Astrocyte (in vitro differentiated cells and primary cell): ENCODE measurements around the gene CD300LF. TPM values are rescaled to one million over a fixed set of nuclear protein-coding genes. Genes with fewer than 3 reads are reported as not detected.
A peak's percentile ranks its signal among the peaks of the same experiment; 100 is the strongest.

Experiments used
- DNase-seq: peaks from one replicate; pipeline ENCODE4 v3.0.0-alpha.2; 2010; ENCODE audit warnings: low read depth
- FAIRE-seq: peaks from 2 replicates; lab custom pipeline; 2011; peaks lifted over from hg19 to GRCh38; lab: Jason Lieb, UNC
- H2AFZ ChIP-seq: 2 replicates; pipeline ENCODE4 v1.6.0; 2012; ENCODE audit warnings: low read depth, low read length, inconsistent platforms
- H3K27ac ChIP-seq: 2 replicates; pipeline ENCODE4 v1.5.1; 2011; ENCODE audit warnings: low read depth, low read length, inconsistent platforms
- H3K27me3 ChIP-seq: 2 replicates; pipeline ENCODE4 v1.6.0; 2011; ENCODE audit warnings: low read length, inconsistent platforms; ENCODE audit not compliant: insufficient read depth
- H3K36me3 ChIP-seq: 2 replicates; pipeline ENCODE4 v1.5.1; 2011; ENCODE audit warnings: low read length, inconsistent platforms; ENCODE audit not compliant: insufficient read depth
- H3K4me1 ChIP-seq: 2 replicates; pipeline ENCODE4 v1.5.1; 2011; ENCODE audit warnings: low read length, inconsistent platforms; ENCODE audit not compliant: insufficient read depth
- H3K4me2 ChIP-seq: 2 replicates; pipeline ENCODE4 v1.6.0; 2012; ENCODE audit warnings: low read length, inconsistent platforms
- H3K4me3 ChIP-seq: 2 replicates; pipeline ENCODE4 v1.5.1; 2011; ENCODE audit warnings: low read depth, mild to moderate bottlenecking, low read length, inconsistent platforms; ENCODE audit not compliant: insufficient read depth
- H3K79me2 ChIP-seq: 2 replicates; pipeline ENCODE4 v1.6.0; 2012; ENCODE audit warnings: mild to moderate bottlenecking, low read length, inconsistent platforms; ENCODE audit not compliant: insufficient read depth
- H3K9ac ChIP-seq: 2 replicates; pipeline ENCODE4 v1.6.0; 2012; ENCODE audit warnings: mild to moderate bottlenecking, low read length, inconsistent platforms
- H3K9me3 ChIP-seq: 2 replicates; pipeline ENCODE4 v1.5.1; 2012; ENCODE audit warnings: low read depth, mild to moderate bottlenecking, low read length, inconsistent platforms; ENCODE audit not compliant: insufficient read depth
- H4K20me1 ChIP-seq: 2 replicates; pipeline ENCODE4 v1.6.0; 2012; ENCODE audit warnings: low read length, inconsistent platforms; ENCODE audit not compliant: insufficient read depth
- H3K27ac Mint-ChIP-seq: one replicate; pipeline ENCODE4 v1.8.0; 2021; ENCODE audit warnings: mild to moderate bottlenecking, mixed read lengths; ENCODE audit not compliant: unreplicated experiment
- H3K27me3 Mint-ChIP-seq: one replicate; pipeline ENCODE4 v1.8.0; 2021; ENCODE audit warnings: low read depth, mixed read lengths; ENCODE audit not compliant: unreplicated experiment
- H3K36me3 Mint-ChIP-seq: one replicate; pipeline ENCODE4 v1.8.0; 2021; ENCODE audit warnings: low read depth, mixed read lengths; ENCODE audit not compliant: unreplicated experiment
- H3K4me1 Mint-ChIP-seq: one replicate; pipeline ENCODE4 v1.8.0; 2021; ENCODE audit warnings: low read depth, mixed read lengths; ENCODE audit not compliant: unreplicated experiment
- H3K4me3 Mint-ChIP-seq: one replicate; pipeline ENCODE4 v1.8.0; 2021; ENCODE audit warnings: mild to moderate bottlenecking, moderate library complexity, mixed read lengths; ENCODE audit not compliant: unreplicated experiment
- H3K9me3 Mint-ChIP-seq: one replicate; pipeline ENCODE4 v1.8.0; 2021; ENCODE audit warnings: mild to moderate bottlenecking, mixed read lengths; ENCODE audit not compliant: unreplicated experiment
- EZH2 ChIP-seq: IDR thresholded peaks from 2 replicates; pipeline ENCODE4 v1.6.1; 2012; ENCODE audit warnings: mild to moderate bottlenecking, low read length, inconsistent platforms; ENCODE audit not compliant: insufficient read depth
- microRNA-seq: library from miRNA; unstranded; fragments of <30 nt; microRNA quantifications from one replicate; pipeline ENCODE4 v1.2.0, GENCODE V29; 2020
- total RNA-seq: library from RNA; stranded (reverse); gene quantifications from 2 replicates; pipeline ENCODE4 v1.2.1, GENCODE V29; 2021
- TF ChIP-seq, protein P1 (sequence below): IDR thresholded peaks from 2 replicates; pipeline ENCODE4 v1.5.1; 2011; ENCODE audit warnings: low read depth, mild to moderate bottlenecking, inconsistent platforms, low read length, moderate library complexity; ENCODE audit not compliant: insufficient read depth

The CD300LF gene
- total RNA-seq, 1 donor from 2014 or later = not detected

DNA sequence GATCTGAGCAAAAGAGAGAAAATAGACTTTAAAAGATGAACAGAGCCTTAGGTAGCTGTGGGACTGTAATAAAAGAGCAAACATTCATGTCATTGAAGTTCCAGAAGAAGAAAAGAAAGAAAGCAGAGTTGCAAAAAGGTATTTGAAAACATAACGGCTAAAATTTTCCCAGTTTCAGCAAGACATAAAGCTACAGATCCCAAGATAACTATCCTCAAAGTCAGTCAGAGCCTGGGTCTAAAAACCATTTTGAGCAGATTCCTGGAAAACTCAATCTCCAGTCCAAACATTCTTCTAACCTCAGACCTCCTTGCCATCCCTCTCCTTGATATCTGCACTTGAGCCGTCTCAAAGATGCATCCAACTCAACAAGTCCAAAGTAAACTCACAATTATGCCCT is 68.3 kb downstream of the CD300LF start:
- H2AFZ ChIP-seq = no peak overlapping the region
- H3K27ac ChIP-seq = no peak overlapping the region
- FAIRE-seq = no peak
- Mint-ChIP-seq H3K9me3 (no peaks in the 10 kb centered on the region), H3K36me3 (no peaks in the 10 kb centered on the region), H3K27ac (no peak overlapping the region), H3K27me3 (peaks cover 66% of the 10 kb centered on the region), H3K4me1 (peaks cover 4% of the 10 kb centered on the region), H3K4me3 (no peak overlapping the region)
- no peak overlapping the region for H3K4me3 ChIP-seq
- no peaks in the 10 kb centered on the region for H3K36me3 ChIP-seq
- H3K4me1 ChIP-seq = no peaks in the 10 kb centered on the region
- TF ChIP-seq EZH2 = no peak
- TF ChIP-seq, protein P1, sequence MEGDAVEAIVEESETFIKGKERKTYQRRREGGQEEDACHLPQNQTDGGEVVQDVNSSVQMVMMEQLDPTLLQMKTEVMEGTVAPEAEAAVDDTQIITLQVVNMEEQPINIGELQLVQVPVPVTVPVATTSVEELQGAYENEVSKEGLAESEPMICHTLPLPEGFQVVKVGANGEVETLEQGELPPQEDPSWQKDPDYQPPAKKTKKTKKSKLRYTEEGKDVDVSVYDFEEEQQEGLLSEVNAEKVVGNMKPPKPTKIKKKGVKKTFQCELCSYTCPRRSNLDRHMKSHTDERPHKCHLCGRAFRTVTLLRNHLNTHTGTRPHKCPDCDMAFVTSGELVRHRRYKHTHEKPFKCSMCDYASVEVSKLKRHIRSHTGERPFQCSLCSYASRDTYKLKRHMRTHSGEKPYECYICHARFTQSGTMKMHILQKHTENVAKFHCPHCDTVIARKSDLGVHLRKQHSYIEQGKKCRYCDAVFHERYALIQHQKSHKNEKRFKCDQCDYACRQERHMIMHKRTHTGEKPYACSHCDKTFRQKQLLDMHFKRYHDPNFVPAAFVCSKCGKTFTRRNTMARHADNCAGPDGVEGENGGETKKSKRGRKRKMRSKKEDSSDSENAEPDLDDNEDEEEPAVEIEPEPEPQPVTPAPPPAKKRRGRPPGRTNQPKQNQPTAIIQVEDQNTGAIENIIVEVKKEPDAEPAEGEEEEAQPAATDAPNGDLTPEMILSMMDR = no peak
- H3K79me2 ChIP-seq = no peaks in the 10 kb centered on the region
- peaks cover 5% of the 10 kb centered on the region for H3K27me3 ChIP-seq
- H4K20me1 ChIP-seq = no peaks in the 10 kb centered on the region
- DNase-seq = no peak
- no peaks in the 10 kb centered on the region for H3K9me3 ChIP-seq
- no peak overlapping the region for H3K4me2 ChIP-seq
- H3K9ac ChIP-seq = no peak overlapping the region

Small RNA genes within 50 kb of the gene (microRNA-seq; reads per million reads assigned to microRNA genes)
- gene MIR3615 = 257 reads per million, percentile 73 among the genes with 10 or more reads in this experiment

Other genes with a start within 250 kb of the CD300LF start
- not detected in 2 replicates for gene CD300A, start 246.3 kb downstream of the CD300LF start, total RNA-seq
- gene CD300LB, start 181.4 kb downstream of the CD300LF start, total RNA-seq = not detected in 2 replicates
- 0.27 TPM in 1 of 2 replicates, not detected in the other for gene CD300C, start 166.8 kb downstream of the CD300LF start, total RNA-seq
- not detected in 2 replicates for gene CD300H, start 145.4 kb downstream of the CD300LF start, total RNA-seq
- not detected in 2 replicates for gene CD300LD, start 120.6 kb downstream of the CD300LF start, total RNA-seq
- not detected in 2 replicates for gene CD300E, start 89.2 kb downstream of the CD300LF start, total RNA-seq
- 0.77 TPM in 1 of 2 replicates, not detected in the other for gene RAB37, start 24.3 kb upstream of the CD300LF start, total RNA-seq
- 27.9 and 36.3 TPM in 2 replicates for gene NHERF1, start 35.7 kb upstream of the CD300LF start, total RNA-seq
- gene NAT9, start 63.4 kb upstream of the CD300LF start, total RNA-seq = 58.4 and 61.8 TPM in 2 replicates
- gene GRIN2C, start 147.0 kb upstream of the CD300LF start, total RNA-seq = 0.50 and 1.0 TPM in 2 replicates
- 30.8 and 34.2 TPM in 2 replicates for gene FDXR, start 160.1 kb upstream of the CD300LF start, total RNA-seq
- gene FADS6, start 180.7 kb upstream of the CD300LF start, total RNA-seq = not detected in 2 replicates
- 0.14 TPM in 1 of 2 replicates, not detected in the other for gene USH1G, start 210.3 kb upstream of the CD300LF start, total RNA-seq
- gene OTOP2, start 211.3 kb upstream of the CD300LF start, total RNA-seq = not detected in 2 replicates
- gene OTOP3, start 223.0 kb upstream of the CD300LF start, total RNA-seq = not detected in 2 replicates